ENCODE data around the gene GTF2IRD1.
"Not testable (repeated sequence)": the region's sequence is repeated elsewhere in the genome, so short reads cannot be mapped to it uniquely, and the experiment has no call there.

Gene GTF2IRD1

GRCh38 chr7:74612015-74612829 lies 158.5 kb downstream of the GTF2IRD1 start:
- no peak for DNase-seq

- peak; percentile 12 for DNase-seq
Measured at GRCh38 chr7:74615933-74616780, 162.5 kb downstream of the GTF2IRD1 start.

- DNase-seq = no peak
Measured at GRCh38 chr7:74617180-74617744, 163.6 kb downstream of the GTF2IRD1 start.

GRCh38 chr7:74619235-74619860 lies 165.6 kb downstream of the GTF2IRD1 start:
- DNase-seq = no peak

GRCh38 chr7:74622228-74622749 lies 168.6 kb downstream of the GTF2IRD1 start:
- no peak for DNase-seq

DNA sequence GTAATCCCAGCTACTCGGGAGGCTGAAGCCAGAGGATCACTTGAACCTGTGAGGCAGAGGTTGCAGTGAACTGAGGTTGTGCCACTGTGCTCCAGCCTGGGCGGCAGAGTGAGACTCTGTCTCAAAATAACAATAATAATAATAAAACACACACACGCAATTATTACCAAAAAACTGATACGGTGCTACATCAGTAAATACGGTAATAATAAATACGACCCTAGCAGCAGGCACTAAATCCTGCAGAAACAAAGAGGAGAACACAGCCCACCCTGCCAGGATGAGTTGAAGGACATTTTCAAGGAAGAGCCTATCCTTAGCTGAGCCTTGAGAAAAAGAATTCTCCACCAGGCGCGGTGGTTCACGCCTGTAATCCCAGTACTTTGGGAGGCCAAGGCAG lies 169.4 kb downstream of the GTF2IRD1 start:
- no peak for DNase-seq

DNA sequence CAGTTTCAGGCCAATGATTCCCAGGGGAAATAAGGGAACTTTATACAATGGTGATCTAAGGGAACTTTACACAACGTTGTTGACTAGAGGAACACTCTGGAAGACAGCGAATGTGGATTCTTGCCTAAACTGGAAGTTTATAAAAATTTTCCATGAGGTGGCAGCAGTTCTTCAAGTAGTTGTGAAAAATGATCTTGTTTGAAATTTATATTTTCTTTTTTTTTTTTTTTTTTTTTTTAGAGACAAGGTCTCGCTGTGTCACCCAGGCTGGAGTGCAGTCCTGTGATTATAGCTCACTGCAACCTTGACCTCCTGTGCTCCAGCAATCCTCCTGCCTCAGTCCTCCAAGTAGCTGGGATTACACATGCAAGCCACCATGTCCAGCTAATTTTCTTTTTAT lies 171.7 kb downstream of the GTF2IRD1 start:
- no peak for DNase-seq

DNA sequence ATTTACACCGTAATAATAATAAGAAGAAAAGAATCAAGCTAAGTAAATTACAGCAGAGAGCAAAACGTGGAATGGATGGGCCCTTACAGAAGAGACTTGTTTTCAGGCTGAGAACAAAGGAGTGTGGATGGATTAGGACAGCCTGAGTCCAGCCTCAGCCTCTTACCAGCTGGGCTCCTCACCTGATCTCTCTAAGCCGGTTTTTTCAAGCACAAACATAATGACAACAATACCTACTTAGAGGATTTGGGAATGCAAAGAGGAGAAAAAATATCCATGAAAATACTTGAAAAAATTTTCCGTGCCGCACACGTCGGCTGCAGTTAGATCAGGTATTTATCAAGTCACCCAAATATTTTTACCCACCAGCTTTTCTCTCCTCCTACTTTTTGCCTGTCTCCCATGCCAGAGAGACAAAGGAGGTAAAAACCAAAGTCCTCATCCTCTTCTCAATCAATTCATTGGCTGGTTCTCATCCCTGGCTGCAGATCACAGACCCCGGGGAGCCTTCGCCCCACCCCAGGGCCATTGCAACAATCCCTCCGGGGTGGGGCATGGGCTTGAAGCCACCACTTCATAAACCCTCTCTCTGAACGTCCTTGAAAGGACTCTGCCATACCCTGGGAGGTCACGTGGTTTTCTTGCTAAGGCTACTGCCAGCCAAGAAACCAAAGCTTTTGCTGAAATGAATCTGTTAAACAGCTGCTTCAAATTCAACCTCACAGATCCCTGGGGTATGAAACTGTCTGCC lies 174.1 kb downstream of the GTF2IRD1 start:
- no peak for DNase-seq

DNA sequence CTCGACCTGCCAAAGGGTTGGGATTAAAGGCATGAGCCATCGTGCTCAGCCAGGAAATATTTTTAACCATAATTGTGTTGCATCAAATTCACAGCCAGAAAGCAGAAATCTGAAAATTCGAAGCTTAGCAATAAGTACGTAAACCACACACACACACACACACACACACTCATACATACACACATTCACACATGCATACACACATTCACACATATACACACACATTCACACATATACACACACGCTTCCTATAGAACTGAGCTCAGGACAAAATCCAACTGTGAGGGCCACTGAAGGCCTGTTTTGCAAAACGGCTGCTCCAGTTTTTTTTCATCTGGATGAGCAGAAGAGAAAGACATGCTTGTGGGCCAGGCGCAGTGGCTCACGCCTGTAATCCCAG lies 178.8 kb downstream of the GTF2IRD1 start:
- no peak for DNase-seq

DNA sequence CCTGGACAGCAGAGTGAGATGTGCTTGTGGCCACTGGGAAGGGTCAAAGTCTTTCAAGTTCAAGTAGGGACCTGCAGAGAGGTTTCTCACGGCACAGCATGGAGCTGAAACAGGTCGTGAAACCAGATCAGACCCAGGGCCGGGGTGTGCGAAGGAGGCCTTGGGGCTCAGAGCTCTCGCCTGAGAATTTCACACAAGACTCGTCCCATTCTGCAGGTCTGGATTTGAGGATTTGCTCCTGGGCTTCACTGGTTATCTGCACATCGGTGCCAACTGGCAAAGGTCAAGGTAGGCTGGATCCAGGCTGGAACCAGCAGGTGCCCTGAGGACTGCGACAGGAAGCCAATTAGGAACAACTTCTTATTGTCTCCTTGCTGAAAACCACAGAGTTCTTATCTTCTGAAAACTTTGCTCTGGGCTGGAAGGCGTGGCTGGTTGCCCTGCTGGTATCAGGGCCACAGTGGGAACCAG lies 179.8 kb downstream of the GTF2IRD1 start:
- DNase-seq = no peak

GRCh38 chr7:74637745-74638144 lies 184.0 kb downstream of the GTF2IRD1 start:
- no peak for DNase-seq

- peak; percentile 87 for DNase-seq
Measured at GRCh38 chr7:74650055-74650454, 196.3 kb downstream of the GTF2IRD1 start.

DNA sequence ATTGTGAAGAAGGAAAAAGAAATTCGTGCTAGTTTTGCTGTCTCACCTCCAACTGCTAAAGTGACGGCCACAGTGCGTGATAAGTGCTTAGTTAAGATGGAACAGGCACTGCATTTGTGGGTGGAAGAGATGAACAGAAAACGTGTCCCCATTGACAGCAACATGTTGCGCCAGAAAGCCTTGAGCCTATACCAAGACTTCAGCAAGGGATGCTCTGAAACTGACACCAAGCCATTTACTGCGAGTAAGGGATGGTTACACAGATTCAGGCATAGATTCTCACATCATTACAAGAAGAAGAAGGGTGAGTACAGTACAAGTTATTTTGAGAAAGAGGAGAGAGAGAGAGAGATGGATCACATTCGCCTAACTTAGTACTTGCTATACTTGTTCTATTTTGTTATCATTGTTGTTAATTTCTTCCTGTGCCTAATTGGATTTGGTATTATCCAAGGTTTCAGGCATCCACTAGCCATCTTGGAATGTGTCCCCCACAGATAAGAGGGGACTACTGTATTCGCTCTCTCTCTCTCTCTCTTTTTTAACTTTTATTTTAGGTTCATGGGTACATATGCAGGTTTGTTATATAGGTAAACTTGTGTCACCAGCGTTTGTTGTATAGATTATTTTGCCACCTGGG lies 196.9 kb downstream of the GTF2IRD1 start:
- DNase-seq = peak; percentile 33

GRCh38 chr7:74651133-74651504 lies 197.4 kb downstream of the GTF2IRD1 start:
- DNase-seq = not testable (repeated sequence)
